ENCODE results near the gene ZBTB39.
A peak's percentile ranks its signal among the peaks of the same experiment; 100 is the strongest.
"Not testable (repeated sequence)": the region's sequence is repeated elsewhere in the genome, so short reads cannot be mapped to it uniquely, and the experiment has no call there.

Gene ZBTB39

DNA sequence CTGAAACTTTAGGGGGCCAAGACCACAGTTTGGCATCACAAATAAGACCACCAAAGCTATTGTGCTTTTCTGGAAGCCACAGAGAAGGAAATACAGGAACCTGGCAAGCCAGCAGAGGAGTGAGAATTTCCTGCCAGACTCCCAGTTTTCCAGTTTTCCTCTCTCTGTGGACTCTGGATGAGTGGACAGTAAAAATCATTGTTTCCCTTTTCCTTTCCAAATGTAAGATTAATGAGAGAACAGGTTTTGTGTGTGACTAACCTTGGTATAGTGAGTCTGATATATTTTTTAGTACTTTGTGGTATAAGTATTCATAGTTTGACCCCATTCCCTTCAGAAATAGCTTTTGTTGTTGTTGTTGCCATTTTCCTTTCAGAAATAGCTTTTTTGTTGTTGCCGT is 12.6 kb upstream of the ZBTB39 start:
- H3K9me3 ChIP-seq (ENCODE audit: control insufficient read depth, insufficient read depth, low read length): no peaks in the 10 kb centered on the region
- no peak overlapping the region for H3K9ac ChIP-seq (ENCODE audit: low read depth, low read length)
- H3K4me1 ChIP-seq (ENCODE audit: insufficient read depth, low read length): peaks cover 6% of the 10 kb centered on the region; the same call in 1 of the 2 replicates
- H3K36me3 ChIP-seq (ENCODE audit: insufficient read depth, low read length): no peaks in the 10 kb centered on the region

DNA sequence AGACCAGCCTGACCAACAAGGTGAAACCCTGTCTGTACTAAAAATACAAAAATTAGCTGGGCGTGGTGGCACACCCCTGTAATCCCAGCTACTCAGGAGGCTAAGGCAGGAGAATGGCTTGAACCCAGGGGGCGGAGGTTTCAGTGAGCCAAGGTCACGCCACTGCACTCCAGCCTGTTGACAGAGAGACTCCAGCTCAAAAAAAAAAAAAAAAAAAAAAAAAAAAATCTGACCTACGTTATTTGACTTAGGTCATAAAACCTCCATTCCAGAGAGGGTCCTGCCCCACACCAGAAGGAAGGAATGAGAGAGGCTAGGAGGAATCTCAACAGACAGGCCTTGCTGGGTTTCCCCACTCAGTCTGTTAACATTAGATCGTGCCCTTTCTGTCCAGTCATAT is 12.0 kb upstream of the ZBTB39 start:
- H3K4me1 ChIP-seq (ENCODE audit: insufficient read depth, low read length); H3K9ac ChIP-seq (ENCODE audit: low read depth, low read length); H3K9me3 ChIP-seq (ENCODE audit: control insufficient read depth, insufficient read depth, low read length); H3K36me3 ChIP-seq (ENCODE audit: insufficient read depth, low read length): not testable (repeated sequence)

DNA sequence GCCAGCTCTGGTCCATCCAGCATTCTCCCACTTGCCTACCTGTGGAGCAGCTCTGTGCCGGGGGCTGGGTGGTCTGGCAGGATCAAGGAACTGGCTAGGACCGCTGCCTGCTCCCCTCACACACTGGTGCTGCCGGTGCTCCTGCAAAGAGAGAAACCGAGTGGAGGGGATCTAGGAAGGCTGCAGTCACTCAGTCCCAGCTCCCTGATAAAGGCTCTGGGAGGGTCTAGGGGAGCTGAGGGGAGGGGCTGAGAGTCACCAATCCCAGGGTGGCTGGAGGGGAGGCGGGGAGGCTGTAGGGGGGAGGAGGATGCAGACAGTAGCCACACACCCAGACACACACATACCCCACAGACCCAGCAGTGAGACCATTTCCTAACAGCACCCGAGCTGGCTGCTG is 10.0 kb upstream of the ZBTB39 start, which contains the start of gene TAC3:
Gene TAC3, minus strand, starts transcription at position 182 of the 400 bp plus-strand sequence. CDS start 732 bp downstream, outside the sequence.
- peaks cover 6% of the 10 kb centered on the region; the same call in 1 of the 2 replicates for H3K4me1 ChIP-seq (ENCODE audit: insufficient read depth, low read length)
- no peaks in the 10 kb centered on the region for H3K36me3 ChIP-seq (ENCODE audit: insufficient read depth, low read length)
- peak within 1 kb of the TSS; percentile 32; the same call in 1 of the 2 replicates for H3K9ac ChIP-seq (ENCODE audit: low read depth, low read length)
- H3K9me3 ChIP-seq (ENCODE audit: control insufficient read depth, insufficient read depth, low read length): no peaks in the 10 kb centered on the region

DNA sequence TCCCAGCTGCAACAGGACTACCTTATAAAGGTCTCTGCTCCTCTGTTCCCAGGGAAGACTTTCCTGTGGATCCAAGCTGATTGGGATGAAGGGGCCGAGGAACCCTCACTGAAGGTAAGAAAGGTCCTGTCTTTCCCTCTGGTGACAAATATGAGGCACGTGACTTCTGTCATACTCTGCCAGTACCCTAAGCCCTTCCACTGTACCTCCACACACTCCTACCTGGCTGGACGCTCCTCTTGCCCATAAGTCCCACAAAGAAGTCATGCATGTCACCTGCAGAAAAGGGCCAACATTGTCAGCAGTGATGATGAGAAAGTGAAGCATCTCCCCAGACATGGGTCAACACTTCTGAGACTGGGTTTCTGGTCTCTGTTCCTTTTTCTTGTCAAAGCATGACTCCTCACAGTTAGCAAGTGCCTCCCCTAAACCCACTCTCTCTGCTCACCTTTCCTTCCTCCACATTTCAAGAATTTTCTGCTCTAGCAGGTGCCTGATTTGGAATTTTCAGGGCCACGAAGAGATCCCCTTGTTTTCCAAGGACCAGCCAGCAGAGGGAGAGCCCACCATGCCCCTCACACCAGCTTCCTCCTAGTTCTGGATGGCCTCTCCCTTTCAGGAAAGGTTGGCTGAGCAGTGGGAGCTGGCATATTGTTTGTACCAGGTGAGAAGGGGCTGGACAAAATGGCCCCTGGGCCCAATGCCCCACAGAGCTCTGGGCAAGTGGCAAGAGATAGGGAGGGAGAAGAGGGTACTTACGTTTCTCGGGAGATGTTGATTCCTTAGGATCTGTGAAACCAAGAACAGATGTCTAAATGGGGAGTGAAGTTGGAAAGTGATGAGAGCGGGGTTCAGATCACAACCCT is 6.5 kb upstream of the ZBTB39 start:
- Histone ChIP-seq H3K9me3 (ENCODE audit: control insufficient read depth, insufficient read depth, low read length) (no peaks in the 10 kb centered on the region), H3K36me3 (ENCODE audit: insufficient read depth, low read length) (no peaks in the 10 kb centered on the region), H3K4me1 (ENCODE audit: insufficient read depth, low read length) (peaks cover 20% of the 10 kb centered on the region), H3K9ac (ENCODE audit: low read depth, low read length) (no peak overlapping the region)

DNA sequence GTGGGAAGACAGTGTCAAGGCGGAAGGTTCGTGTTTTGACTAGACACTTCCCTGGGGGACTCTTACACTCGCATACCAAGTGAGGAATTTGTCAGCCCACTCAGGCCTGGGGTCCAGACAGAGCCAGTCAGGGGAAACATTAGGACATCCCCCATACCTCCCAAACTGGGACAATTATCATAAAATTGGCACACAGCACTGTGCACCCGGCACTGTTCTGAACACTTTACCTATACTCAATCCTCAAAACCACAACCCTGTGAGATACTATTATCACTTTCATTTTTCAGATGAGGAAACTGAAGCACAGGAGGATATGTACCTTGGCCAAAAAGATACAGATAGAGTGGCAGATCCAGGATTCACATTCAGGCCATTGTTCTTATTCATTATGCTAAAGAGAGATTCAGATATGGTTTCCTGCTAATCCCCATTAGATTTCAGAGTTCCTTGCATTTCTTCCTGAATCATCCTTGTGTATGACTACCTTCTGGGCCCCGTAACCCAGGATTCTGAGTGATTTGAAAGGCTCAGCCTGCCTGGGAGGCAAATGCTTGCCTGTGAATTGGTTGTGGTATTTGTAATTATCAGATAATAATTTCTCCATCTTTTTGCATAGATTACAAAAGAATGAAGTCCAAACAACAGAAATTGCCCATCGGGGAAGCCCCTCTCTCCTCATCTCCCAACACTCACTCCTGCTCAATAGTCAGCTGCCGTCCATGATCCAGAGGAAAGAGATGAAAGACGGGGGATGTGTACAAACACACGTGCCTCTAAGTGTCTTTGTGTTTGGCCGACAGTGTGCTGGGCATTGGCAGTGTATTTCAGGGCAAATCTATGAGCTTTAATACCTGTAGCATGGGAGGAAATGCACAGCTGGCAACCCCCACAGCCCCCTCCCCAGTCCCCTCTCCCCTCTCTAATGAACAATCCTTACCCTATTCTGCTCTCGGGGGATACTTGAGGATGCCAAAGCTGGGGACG is 5.4 kb upstream of the ZBTB39 start:
- Histone ChIP-seq H3K36me3 (ENCODE audit: insufficient read depth, low read length) (no peaks in the 10 kb centered on the region), H3K9me3 (ENCODE audit: control insufficient read depth, insufficient read depth, low read length) (no peaks in the 10 kb centered on the region), H3K9ac (ENCODE audit: low read depth, low read length) (no peak overlapping the region), H3K4me1 (ENCODE audit: insufficient read depth, low read length) (peaks cover 20% of the 10 kb centered on the region)

DNA sequence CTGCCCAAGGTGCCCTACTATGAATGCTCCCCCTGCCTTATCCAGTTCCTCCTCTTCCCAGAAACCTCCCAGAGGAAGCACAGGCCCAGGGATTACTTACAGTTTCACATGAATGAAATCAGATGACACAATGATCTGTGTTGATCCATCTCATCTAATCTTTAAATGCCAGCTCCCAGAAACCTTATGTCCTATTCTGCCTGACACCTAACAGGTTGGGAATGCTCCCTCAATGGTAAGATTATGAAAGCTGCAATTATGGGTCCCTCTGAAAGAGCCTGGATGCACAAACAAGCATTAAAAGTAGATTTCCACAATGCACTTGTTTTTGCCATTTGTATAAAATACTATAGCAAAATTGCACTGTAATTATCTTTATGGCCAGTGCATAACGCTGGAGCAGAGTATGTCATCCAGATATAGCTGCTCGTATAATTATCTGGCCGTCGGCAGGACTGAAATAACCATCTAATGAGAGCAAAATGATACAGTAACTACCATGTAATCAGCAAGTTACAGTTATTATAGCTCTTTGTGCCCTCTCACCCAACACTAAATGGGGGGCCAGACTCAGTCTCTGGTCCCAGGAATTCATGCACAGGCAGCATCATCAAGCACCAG is 4.4 kb upstream of the ZBTB39 start:
- no peaks in the 10 kb centered on the region for H3K36me3 ChIP-seq (ENCODE audit: insufficient read depth, low read length)
- peaks cover 15% of the 10 kb centered on the region for H3K4me1 ChIP-seq (ENCODE audit: insufficient read depth, low read length)
- H3K9ac ChIP-seq (ENCODE audit: low read depth, low read length): no peak overlapping the region
- H3K9me3 ChIP-seq (ENCODE audit: control insufficient read depth, insufficient read depth, low read length): no peaks in the 10 kb centered on the region

DNA sequence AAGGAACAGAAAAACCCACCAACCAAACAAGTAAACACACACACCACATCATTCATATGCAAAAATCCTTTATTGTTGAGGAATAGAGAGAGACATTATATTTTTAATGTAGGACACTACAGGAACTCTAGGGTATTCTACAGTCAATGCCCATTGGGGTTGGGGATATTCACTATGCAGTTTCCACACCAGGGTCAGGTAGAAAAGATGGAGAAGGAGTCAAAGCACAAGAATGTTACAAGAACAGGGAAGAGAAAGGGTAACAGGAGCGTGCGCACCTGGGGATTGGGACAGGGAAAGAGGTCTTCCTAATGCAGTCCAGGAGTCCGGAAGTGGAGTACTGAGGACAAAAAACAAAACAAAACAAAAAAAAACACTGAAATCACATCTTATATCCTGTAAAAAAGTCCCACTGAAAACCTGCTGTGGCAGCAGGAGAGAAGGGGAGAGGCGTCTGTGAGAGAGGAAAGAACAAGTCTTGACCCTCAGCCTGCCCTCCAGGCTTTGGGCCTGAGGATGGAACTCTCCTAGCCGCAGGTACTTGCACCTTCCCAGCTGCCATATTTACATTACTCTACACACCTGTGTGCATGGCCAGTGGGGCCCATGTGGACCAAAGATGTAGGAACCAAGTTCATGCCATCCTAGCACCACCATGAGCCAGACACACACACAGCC is 3.7 kb upstream of the ZBTB39 start:
- Histone ChIP-seq H3K36me3 (ENCODE audit: insufficient read depth, low read length) (no peaks in the 10 kb centered on the region), H3K9ac (ENCODE audit: low read depth, low read length) (no peak overlapping the region), H3K9me3 (ENCODE audit: control insufficient read depth, insufficient read depth, low read length) (no peaks in the 10 kb centered on the region), H3K4me1 (ENCODE audit: insufficient read depth, low read length) (peaks cover 18% of the 10 kb centered on the region)

DNA sequence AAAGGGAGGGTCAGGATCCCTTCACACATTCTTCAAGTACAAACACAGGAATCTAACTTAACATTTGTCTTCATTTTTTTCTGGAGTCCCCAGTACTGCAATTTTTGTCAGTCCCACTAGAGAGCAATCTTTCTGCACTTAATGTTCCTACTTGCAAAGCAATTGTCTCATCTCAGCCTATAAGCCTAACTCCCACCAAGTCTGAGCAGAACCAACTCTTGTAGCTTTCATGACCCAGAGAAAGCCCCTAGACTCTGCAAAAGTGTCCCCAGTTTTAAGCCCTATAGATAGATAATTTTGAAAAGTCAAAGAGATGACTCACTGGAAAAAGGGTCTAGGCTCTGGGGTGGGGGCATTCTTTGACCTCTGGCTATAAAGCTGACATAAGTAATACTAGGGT is 1.8 kb upstream of the ZBTB39 start:
- H3K9ac ChIP-seq (ENCODE audit: low read depth, low read length): no peak overlapping the region
- H3K4me1 ChIP-seq (ENCODE audit: insufficient read depth, low read length): peaks cover 19% of the 10 kb centered on the region
- peaks cover 3% of the 10 kb centered on the region; the same call in 1 of the 2 replicates for H3K36me3 ChIP-seq (ENCODE audit: insufficient read depth, low read length)
- no peaks in the 10 kb centered on the region for H3K9me3 ChIP-seq (ENCODE audit: control insufficient read depth, insufficient read depth, low read length)

DNA sequence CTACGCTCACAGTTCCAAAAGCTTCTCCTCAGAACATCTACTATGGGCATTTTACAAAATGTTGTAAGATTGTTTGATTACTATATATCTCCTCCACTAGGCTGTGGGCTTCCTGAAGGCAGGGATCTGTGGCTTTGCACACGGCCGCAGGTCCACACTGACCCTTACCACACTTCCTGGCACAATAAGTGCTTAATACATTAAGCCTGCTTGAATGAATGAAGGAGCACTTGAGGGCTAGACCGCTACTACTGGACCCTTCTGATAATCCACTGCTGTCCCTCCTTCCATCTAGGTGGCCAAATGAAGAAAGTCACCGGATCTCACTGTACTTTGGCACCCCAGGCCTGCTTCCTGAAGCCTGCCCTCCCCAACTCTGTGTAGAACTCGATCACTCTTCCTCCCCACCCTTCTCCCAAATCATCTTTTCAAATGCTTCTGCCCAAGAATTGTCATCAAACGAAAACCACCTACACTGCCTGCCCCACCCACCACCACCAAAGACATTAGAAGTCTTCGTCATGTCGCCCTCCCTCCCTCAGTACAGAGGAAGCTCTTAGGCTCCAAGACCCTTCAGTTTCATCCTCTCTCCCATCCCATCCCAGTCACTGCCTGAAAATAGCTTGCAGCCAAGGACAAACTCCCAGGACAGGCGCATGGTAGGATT is 596 bp upstream of the ZBTB39 start:
- Histone ChIP-seq H3K9me3 (ENCODE audit: control insufficient read depth, insufficient read depth, low read length) (no peaks in the 10 kb centered on the region), H3K36me3 (ENCODE audit: insufficient read depth, low read length) (peaks cover 3% of the 10 kb centered on the region; the same call in 1 of the 2 replicates), H3K9ac (ENCODE audit: low read depth, low read length) (no peak overlapping the region), H3K4me1 (ENCODE audit: insufficient read depth, low read length) (peaks cover 19% of the 10 kb centered on the region)

DNA sequence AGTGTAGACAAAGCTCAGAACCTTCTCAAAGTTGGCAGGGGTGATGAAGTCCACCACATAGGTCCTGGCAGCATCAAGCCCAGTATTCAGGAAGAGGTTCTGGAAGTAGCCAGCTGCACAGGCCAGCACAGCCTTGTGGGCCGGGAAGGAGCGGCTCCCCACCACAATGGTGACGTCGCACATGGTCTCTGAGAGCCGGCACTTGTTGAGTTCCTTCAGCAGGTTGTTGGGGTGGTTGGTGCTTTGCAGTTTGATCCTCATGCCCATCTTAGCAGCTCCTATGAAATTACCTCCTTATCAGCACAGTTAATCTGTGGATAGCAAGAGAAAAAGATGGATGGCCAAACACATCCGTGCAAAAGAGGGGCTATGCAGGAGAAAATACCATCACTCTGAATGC is 1.7 kb downstream of the ZBTB39 start:
- Histone ChIP-seq H3K9ac (ENCODE audit: low read depth, low read length) (no peak overlapping the region), H3K4me1 (ENCODE audit: insufficient read depth, low read length) (peaks cover 15% of the 10 kb centered on the region), H3K36me3 (ENCODE audit: insufficient read depth, low read length) (peaks cover 13% of the 10 kb centered on the region), H3K9me3 (ENCODE audit: control insufficient read depth, insufficient read depth, low read length) (no peaks in the 10 kb centered on the region)

DNA sequence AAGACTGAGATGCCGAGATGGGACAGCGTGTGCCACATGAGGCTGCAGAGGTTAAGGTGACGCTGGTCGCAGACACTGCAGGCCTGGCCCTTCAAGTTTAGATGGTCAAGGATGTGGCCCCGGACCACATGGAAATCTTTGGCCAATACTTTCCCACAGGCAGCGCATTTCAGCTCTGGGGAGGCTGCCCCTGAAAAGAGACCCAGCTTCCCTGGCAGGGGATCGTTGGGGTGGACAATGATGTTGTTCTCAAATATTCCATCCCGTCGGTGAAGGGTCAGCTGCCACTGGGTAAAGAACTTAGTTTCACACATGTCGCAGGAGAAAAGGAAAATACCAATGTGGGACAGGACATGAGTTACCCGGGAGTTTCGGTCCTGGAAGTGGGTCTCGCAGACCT is 3.0 kb downstream of the ZBTB39 start:
- Histone ChIP-seq H3K9me3 (ENCODE audit: control insufficient read depth, insufficient read depth, low read length) (no peaks in the 10 kb centered on the region), H3K36me3 (ENCODE audit: insufficient read depth, low read length) (peaks cover 13% of the 10 kb centered on the region), H3K9ac (ENCODE audit: low read depth, low read length) (no peak overlapping the region), H3K4me1 (ENCODE audit: insufficient read depth, low read length) (peaks cover 8% of the 10 kb centered on the region)

DNA sequence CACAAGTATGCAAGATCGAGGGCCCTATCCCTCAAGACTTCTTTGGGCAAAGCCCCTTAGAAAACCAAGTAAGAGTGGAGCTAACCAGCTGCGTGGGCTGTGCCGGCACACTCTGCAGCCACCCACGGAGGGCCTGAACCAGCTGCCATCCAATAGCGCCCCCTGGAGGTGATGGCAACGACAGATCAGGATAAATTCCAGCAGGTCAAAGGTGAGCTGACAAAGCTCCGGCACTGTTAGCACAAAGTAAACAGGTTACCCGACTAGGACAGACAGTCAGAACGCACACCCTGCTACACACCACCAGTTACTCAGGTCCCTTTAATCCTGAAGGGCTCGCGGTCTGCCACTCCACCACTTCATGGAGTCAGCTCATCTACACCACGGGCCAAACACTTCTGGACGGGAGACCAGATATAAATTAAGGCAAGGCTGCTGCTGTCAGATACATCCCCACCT is 4.9 kb downstream of the ZBTB39 start:
- Histone ChIP-seq H3K9ac (ENCODE audit: low read depth, low read length) (no peak overlapping the region), H3K4me1 (ENCODE audit: insufficient read depth, low read length) (peaks cover 6% of the 10 kb centered on the region), H3K9me3 (ENCODE audit: control insufficient read depth, insufficient read depth, low read length) (no peaks in the 10 kb centered on the region), H3K36me3 (ENCODE audit: insufficient read depth, low read length) (peaks cover 13% of the 10 kb centered on the region)

DNA sequence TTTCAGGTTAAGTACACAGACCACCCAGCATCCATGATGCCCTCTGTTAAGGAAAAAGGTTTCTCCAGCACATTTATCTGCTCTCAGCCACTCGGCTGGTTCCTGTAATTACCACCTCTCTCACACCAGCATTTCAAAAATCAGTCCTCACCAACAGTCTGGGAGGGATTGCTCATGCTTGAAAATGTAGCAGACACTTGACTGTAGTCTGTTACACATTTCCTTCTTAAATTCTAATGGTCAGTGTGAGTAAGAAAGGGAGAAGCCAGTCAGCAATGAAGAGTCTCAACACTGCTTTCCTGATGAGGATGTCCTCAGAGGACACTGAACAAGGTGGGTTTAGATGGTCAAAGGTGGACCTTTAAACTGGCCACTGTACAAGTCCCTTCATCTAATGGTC is 6.0 kb downstream of the ZBTB39 start:
- no peaks in the 10 kb centered on the region for H3K9me3 ChIP-seq (ENCODE audit: control insufficient read depth, insufficient read depth, low read length)

More for the DNA sequence above, 6.0 kb downstream of the ZBTB39 start:
- Histone ChIP-seq H3K9ac (ENCODE audit: low read depth, low read length) (no peak overlapping the region), H3K4me1 (ENCODE audit: insufficient read depth, low read length) (peaks cover 4% of the 10 kb centered on the region), H3K36me3 (ENCODE audit: insufficient read depth, low read length) (peaks cover 13% of the 10 kb centered on the region)

Data from ES-I3 (cell line).